Keratinocyte (primary cell): ENCODE data around the gene LGI4. TPM values are rescaled to one million over a fixed set of nuclear protein-coding genes. Genes with fewer than 3 reads are reported as not detected.

Experiments
- DNase-seq: peaks from one replicate; pipeline ENCODE4 v3.0.0-alpha.2; 2011; ENCODE audit warnings: low read depth, missing footprints, low spot score
- FAIRE-seq: peaks from 2 replicates; lab custom pipeline; 2011; peaks lifted over from hg19 to GRCh38; lab: Jason Lieb, UNC
- H2AFZ ChIP-seq: 2 replicates; pipeline ENCODE4 v1.6.0; 2012; ENCODE audit warnings: low read length, control low read depth, inconsistent platforms; ENCODE audit not compliant: control insufficient read depth
- H3K27ac ChIP-seq: 2 replicates; pipeline ENCODE4 v1.5.1; 2011; ENCODE audit warnings: low read length; ENCODE audit not compliant: control insufficient read depth, insufficient read depth
- H3K27me3 ChIP-seq: 3 replicates; pipeline ENCODE4 v1.6.0; 2011; ENCODE audit warnings: low read length; ENCODE audit not compliant: control insufficient read depth, insufficient read depth; ENCODE audit errors: extremely low read depth
- H3K36me3 ChIP-seq, 2 experiments: 2 replicates in 1 of 2; 3 replicates in 1 of 2; pipeline ENCODE4 v1.5.1; 2011; ENCODE audit warnings: low read length in 2 of 2, mild to moderate bottlenecking in 1 of 2; ENCODE audit not compliant: control insufficient read depth in 2 of 2, insufficient read depth in 2 of 2; ENCODE audit errors: extremely low read depth in 1 of 2
- H3K4me1 ChIP-seq: 3 replicates; pipeline ENCODE4 v1.5.1; 2011; ENCODE audit warnings: low read length; ENCODE audit not compliant: control insufficient read depth, insufficient read depth; ENCODE audit errors: extremely low read depth
- H3K4me2 ChIP-seq: 3 replicates; pipeline ENCODE4 v1.6.0; 2011; ENCODE audit warnings: low read depth, low read length; ENCODE audit not compliant: control insufficient read depth, insufficient read depth; ENCODE audit errors: extremely low read depth
- H3K4me3 ChIP-seq, 3 experiments: fragments of 200-600 bp in 1 of 3; sonication (generic) in 1 of 3; 2 replicates in 2 of 3; 3 replicates in 1 of 3; pipeline ENCODE4 v1.5.1; 2011 to 2016; ENCODE audit warnings: low read length in 3 of 3, mild to moderate bottlenecking in 3 of 3, control low read depth in 2 of 3, inconsistent platforms in 1 of 3, low read depth in 1 of 3, mixed read lengths in 1 of 3, mixed run types in 1 of 3, moderate library complexity in 1 of 3; ENCODE audit not compliant: control insufficient read depth in 2 of 3, insufficient read depth in 2 of 3; ENCODE audit errors: extremely low read depth in 1 of 3
- H3K79me2 ChIP-seq: 2 replicates; pipeline ENCODE4 v1.6.0; 2012; ENCODE audit warnings: low read length; ENCODE audit not compliant: control insufficient read depth, insufficient read depth
- H3K9ac ChIP-seq: 3 replicates; pipeline ENCODE4 v1.6.0; 2011; ENCODE audit warnings: low read length; ENCODE audit not compliant: control insufficient read depth, insufficient read depth; ENCODE audit errors: extremely low read depth
- H3K9me1 ChIP-seq: 3 replicates; pipeline ENCODE4 v1.6.0; 2011; ENCODE audit warnings: low read length; ENCODE audit not compliant: control insufficient read depth, insufficient read depth; ENCODE audit errors: extremely low read depth
- H3K9me3 ChIP-seq: 2 replicates; pipeline ENCODE4 v1.5.1; 2012; ENCODE audit warnings: low read depth, low read length; ENCODE audit not compliant: control insufficient read depth
- H4K20me1 ChIP-seq: 3 replicates; pipeline ENCODE4 v1.6.0; 2011; ENCODE audit warnings: low read length; ENCODE audit not compliant: control insufficient read depth, insufficient read depth; ENCODE audit errors: extremely low read depth
- CTCF ChIP-seq, 3 experiments: IDR thresholded peaks in 1 of 3; conservative IDR thresholded peaks in 1 of 3; optimal IDR thresholded peaks in 1 of 3; 2 replicates in 2 of 3; 3 replicates in 1 of 3; pipeline versions ENCODE3 to v1.5.1; 2011; ENCODE audit warnings: low read length in 3 of 3, mild to moderate bottlenecking in 3 of 3, moderate library complexity in 2 of 3, control low read depth in 1 of 3, inconsistent platforms in 1 of 3; ENCODE audit not compliant: insufficient read depth in 2 of 3; ENCODE audit errors: extremely low read depth in 1 of 3
- EZH2 ChIP-seq: IDR thresholded peaks from one replicate; pipeline ENCODE4 v1.6.1; 2012; ENCODE audit warnings: inconsistent platforms, mild to moderate bottlenecking, low read length, moderate library complexity
- dilution Hi-C: fragments of 300-500 bp; cut with MboI; formaldehyde crosslinking; loops from one replicate; pipeline ENCODE4 v1.7.0; 2020; ENCODE audit warnings: low sequenced_read_pairs; ENCODE audit not compliant: extremely low pct_ligation_motif_present
- polyA plus RNA-seq, 5 experiments: library from polyadenylated mRNA; depleted of rRNA in 3 of 5; stranded (reverse) in 3 of 5; stranded (forward) in 1 of 5; unstranded in 1 of 5; fragments of >200 nt; gene quantifications; 1 replicate in 1 of 5; 2 replicates in 3 of 5; 3 replicates in 1 of 5; pipeline versions ENCODE4 v1.2.1 to v1.2.3, GENCODE V29; 2011 to 2012; ENCODE audit warnings: missing spikeins in 2 of 5, low read depth in 1 of 5, low replicate concordance in 1 of 5

LGI4 gene
- polyA plus RNA-seq, 1 donor (not counting 4 experiments of a cell fraction or from before 2014, with no cell fraction given) = 0.01 TPM

- H2AFZ ChIP-seq = no peak overlapping the region
- DNase-seq = no peak
- TF ChIP-seq CTCF (optimal IDR thresholded peaks at IDR 0.05 in 1 of 3, IDR thresholded peaks at IDR 0.05 in 1 of 3, conservative IDR thresholded peaks at IDR 0.05 in 1 of 3; ENCODE audit: extremely low read depth in 1 of 3, insufficient read depth in 2 of 3, low read length in 3 of 3) (no peak), EZH2 (no peak)
- no peak overlapping the region for H3K4me2 ChIP-seq
- no peaks in the 10 kb centered on the region for H3K27me3 ChIP-seq
- H3K36me3 ChIP-seq = no peaks in the 10 kb centered on the region
- no peak overlapping the region for H3K4me3 ChIP-seq
- H3K27ac ChIP-seq = no peak overlapping the region
- H3K9ac ChIP-seq = no peak overlapping the region
- no peaks in the 10 kb centered on the region for H4K20me1 ChIP-seq
- no peaks in the 10 kb centered on the region for H3K9me3 ChIP-seq
- H3K79me2 ChIP-seq = peaks cover 23% of the 10 kb centered on the region
- no peaks in the 10 kb centered on the region for H3K9me1 ChIP-seq
- H3K4me1 ChIP-seq = peaks cover 56% of the 10 kb centered on the region
- FAIRE-seq = no peak
- dilution Hi-C loops = no loop called here
These were observed 21.7 kb downstream of the LGI4 start for GRCh38 chr19:35112995-35113688.

GRCh38 chr19:35110974-35111373, 23.9 kb downstream of the LGI4 start:
- Histone ChIP-seq H3K4me1 (peaks cover 55% of the 10 kb centered on the region), H3K4me3 (no peak overlapping the region), H3K79me2 (peaks cover 3% of the 10 kb centered on the region), H3K36me3 (no peaks in the 10 kb centered on the region), H3K9ac (no peak overlapping the region), H3K9me1 (no peaks in the 10 kb centered on the region), H3K27ac (peak overlapping the region; percentile 43), H3K4me2 (peak overlapping the region; percentile 60), H3K27me3 (no peaks in the 10 kb centered on the region), H2AFZ (peak overlapping the region; percentile 56), H4K20me1 (no peaks in the 10 kb centered on the region), H3K9me3 (no peaks in the 10 kb centered on the region)
- DNase-seq (no peak), FAIRE-seq (peak; percentile 75)
- TF ChIP-seq EZH2 (no peak), CTCF (optimal IDR thresholded peaks at IDR 0.05 in 1 of 3, IDR thresholded peaks at IDR 0.05 in 1 of 3, conservative IDR thresholded peaks at IDR 0.05 in 1 of 3; ENCODE audit: extremely low read depth in 1 of 3, insufficient read depth in 2 of 3, low read length in 3 of 3) (no peak)
- dilution Hi-C loops = no loop called here
